HG02981 (cell line): ENCODE results near the gene SLC37A3.
"Not testable (repeated sequence)": the region's sequence is repeated elsewhere in the genome, so short reads cannot be mapped to it uniquely, and the experiment has no call there.

ENCODE experiments used
- ATAC-seq: cut with Tn5 transposase; IDR thresholded peaks from one replicate; pipeline ENCODE4 v1.9.1; 2021; ENCODE audit warnings: mild to moderate bottlenecking, moderate library complexity; ENCODE audit not compliant: unreplicated experiment

SLC37A3 gene

DNA sequence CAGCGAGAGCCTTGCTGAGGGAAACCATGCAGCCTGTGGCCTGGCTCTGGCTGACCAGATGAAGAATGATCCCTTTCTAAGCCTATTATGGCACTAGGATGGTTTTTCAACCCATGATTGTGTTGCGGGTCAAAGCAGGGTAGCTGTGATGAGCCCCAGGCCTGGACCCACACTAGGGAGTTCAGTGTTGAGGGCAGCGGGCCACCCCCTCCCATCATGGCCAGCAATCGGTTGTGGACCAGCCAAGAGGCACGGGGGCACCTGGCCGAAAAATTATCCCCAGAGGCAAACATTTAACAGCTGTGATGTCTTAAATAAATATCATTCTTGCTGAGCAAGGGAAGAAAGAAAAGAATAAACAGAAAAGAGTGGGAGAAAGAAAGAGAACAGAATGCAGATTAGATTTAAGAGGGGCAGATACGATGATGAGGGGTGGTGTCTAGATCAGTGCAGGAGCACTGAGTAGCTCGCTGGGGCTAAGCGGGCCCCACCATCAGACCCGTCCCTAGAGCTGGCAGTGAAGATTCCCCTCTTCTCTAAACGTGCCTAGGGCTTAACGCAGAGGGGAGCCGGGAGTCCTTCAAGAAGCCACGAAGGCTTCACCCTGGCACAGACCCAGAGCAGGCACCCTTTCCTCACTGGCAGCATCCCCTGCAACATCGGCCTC is 82.7 kb downstream of the SLC37A3 start:
- no peak for ATAC-seq

DNA sequence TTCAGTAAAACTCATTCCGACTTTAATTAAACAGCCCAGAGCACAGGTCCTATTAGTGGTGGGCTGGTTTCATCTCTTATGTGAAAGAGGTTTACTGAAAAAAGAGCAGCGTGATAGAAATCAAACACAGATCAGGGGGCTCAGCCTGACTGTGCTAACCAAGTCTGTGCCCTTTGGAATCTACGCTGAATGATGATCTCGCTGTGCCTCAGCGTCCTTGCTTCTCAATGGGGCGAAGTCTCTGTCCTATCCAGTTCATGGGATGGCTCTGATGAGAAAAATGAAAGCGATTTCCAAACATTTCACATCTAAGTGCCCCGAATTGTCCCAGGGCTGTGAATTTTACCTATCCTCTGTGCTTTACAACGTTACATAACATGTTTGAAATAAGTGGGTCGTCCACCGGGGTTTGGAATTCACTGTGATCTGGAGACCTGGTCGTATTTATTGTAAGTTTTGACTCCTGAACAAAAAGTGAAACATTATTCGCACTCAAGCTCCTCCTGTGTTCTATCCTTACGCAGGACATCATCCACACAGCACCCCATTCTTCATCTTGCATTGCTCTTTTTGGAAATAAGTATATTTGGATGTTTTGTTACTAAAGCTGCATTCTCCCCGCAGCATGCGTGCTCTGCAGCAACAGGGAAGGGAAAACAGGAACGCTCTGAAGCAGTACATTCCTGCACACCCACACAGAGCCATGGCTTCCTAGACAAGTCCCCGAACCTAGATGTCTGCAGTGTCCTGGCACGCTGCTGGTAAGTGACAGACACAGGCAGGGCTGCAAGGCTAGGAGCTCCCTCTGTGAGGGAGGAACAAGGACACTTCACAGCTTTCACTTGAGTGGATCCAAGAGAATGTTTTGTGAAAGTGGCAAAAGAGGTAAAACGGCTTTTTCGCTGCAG is 83.5 kb downstream of the SLC37A3 start:
- ATAC-seq = no peak

GRCh38 chr7:140312141-140312846 is 86.0 kb downstream of the SLC37A3 start:
- no peak for ATAC-seq

- ATAC-seq = not testable (repeated sequence)
Observed at GRCh38 chr7:140311128-140311527, 87.2 kb downstream of the SLC37A3 start.

GRCh38 chr7:140310337-140311002 is 87.9 kb downstream of the SLC37A3 start:
- ATAC-seq = no peak

DNA sequence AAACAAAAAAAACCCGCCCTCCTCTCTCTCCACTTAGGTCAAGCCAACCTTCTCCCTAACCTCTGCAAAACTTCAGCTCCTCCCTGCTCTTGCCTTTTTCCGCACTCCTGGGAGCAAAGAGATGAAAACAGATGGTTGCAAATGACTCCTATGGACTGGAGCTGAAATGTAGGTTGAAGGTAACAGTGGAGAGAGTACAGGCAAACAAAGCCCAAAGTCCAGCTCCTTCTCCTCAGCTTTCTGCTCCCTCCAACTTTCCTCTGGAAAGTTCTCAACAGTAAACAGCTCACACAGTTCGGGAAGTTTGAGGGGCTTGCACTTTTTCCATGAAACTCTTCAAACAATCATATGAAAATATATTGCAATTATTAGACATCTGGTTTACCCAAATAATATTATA is 90.3 kb downstream of the SLC37A3 start:
- ATAC-seq = no peak

GRCh38 chr7:140304191-140304799 is 94.0 kb downstream of the SLC37A3 start:
- ATAC-seq = no peak

DNA sequence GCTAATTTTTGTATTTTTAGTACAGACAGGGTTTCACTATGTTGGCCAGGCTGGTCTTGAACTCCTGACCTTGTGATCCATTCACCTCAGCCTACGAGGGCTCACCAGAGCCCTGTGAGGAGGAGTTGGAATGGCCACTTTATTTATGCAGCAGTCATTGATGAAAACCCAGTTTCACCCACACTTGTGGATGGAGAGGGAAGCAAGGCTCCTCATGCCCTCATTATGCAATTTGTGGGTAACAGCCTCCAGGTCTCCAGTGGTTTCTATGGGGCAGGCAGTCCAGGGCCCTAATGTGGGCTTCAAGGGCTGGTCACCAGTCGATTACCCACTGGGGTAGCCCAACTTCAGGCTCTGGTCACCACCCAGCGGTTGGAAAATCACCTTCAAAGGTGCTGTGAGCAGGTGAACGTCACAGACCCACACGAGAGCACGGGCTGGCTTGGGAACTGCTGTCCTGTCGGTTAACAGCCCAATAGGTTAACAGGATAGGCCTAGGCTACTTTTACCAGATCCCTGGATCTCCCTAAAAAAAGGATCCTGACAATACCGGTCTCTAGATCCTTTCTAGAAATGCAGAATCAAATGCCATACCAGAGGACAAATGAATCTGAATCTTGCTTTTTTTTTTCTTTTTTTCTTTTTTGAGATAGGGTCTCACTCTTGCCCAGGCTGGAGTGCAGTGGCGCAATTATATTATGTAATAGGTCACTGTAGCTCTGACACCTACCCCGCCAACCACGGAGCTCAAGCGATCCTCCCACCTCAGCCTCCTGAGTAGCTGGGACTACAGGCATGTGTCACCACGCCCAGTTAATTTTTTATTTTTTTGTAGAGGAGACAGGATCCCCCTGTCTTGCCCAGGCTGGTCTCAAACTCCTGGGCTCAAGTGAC is 97.8 kb downstream of the SLC37A3 start:
- ATAC-seq = no peak

DNA sequence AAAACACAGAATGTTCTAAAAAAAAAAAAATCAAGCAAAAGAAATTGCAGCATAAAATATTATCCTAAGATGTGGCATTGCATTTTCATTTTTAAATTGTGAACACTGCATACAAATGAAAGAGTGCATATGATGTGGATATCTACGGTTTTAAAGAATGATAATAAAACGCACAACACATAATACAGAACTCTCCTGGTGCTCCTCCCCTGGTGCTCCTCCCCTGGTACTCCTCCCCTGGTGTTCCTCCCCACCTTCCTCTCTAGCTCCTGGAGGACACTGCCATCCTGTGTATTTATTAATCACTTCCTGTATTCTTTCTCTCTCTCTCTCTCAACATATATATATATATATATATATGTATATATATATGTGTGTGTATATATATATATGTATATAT is 100.1 kb downstream of the SLC37A3 start:
- ATAC-seq = no peak

GRCh38 chr7:140297192-140297591 is 101.1 kb downstream of the SLC37A3 start:
- ATAC-seq = no peak

DNA sequence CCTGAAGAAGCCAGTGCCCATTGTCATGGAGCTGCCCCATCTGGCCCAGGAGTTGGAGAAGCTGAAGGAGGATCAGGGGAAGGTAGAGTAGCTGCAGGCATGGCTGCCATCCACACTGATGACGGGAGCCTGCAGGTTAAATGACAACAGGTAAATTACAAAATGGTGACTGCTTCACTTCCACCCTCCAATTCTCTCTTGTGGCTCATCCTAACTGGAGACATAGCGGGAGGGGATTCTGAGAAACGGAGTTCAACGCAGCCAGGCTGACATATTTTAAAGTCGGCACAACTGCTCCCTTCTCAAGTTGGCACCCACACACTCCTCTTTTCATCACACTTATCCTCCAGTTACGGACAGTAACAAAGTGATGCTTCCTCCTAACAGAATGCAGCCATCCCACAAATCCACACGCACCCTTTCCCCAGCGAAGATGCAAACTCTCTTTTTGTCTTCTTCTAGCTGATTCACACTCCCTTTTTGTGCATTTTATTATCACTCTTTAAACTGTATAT is 103.0 kb downstream of the SLC37A3 start:
- no peak for ATAC-seq

- no peak for ATAC-seq
Observed at GRCh38 chr7:140294454-140294853, 103.9 kb downstream of the SLC37A3 start.

DNA sequence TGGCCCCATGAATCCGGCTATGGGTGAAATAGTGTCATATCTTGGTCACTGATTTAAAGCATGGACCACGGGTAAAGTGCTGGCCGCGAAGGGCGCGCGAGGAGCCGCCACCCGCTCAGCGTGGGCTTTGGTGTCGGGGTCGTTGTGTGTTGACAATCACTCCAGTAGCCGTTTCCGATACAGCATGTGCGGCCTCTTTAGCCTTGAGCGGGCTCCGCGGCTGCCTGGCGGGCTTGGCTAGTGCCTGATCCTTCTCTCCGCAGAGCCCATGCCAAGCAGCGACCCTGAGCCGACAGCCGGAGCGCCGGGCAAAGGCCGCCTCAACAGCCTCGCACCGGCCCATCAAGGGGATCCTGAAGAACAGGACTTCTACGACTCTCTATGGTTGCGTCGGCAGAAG is 105.9 kb downstream of the SLC37A3 start:
- ATAC-seq = no peak

- no peak for ATAC-seq
Observed at GRCh38 chr7:140289804-140290203, 108.5 kb downstream of the SLC37A3 start.

DNA sequence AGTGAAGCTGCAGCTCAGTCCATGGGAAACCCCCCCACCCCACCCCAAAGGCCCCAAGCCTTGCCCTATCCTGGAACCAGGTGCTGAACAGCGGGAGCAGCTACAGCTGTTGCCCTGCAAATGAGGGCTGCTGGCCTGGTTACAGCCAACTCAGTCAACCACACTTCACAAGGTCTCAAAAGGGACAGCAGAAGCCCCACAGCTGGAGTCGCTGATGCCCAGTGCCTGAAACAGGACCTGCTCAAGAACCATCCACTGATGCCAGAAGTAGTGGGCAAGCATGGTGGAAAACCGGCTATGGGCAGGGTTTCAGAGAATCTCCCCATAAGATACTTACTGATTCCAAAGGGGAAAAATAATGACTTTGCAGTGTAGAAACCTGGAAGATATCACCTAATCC is 110.3 kb downstream of the SLC37A3 start:
- no peak for ATAC-seq

DNA sequence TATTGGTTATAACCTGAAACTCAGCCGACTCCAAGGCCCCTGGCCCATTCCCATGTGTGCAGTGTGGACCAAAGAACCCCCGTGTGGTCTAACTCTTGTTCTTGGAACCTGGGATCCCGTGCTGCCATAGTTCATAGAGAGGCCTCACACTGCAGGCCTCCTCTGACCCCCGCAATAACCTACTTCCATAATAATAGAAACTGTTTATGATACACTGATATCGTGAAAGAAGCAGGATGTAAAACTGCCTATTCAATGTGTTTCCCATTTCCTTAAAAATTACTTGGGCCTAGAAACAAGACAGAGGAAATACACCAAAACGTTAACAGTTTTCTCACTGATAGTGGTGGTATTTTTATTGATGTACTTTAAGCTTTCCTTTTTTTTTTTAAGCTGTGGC is 112.4 kb downstream of the SLC37A3 start:
- ATAC-seq = no peak

GRCh38 chr7:140284062-140284461 is 114.3 kb downstream of the SLC37A3 start:
- no peak for ATAC-seq
